Activated CD8-positive, alpha-beta memory T cell treated with anti-CD3 and anti-CD28 coated beads, Interleukin-2, amount 10 ng/mL, durations not matched to agents 7 days and 5 days (primary cell): ENCODE data around the gene TLCD2. TPM values are rescaled to one million over a fixed set of nuclear protein-coding genes. Genes with fewer than 3 reads are reported as not detected.
"Not testable (repeated sequence)": the region's sequence is repeated elsewhere in the genome, so short reads cannot be mapped to it uniquely, and the experiment has no call there.

Experiments used
- ATAC-seq: fragments of 150-1000 bp; cut with Tn5 transposase; one replicate; pipeline ENCODE4 v1.10.0; 2021; ENCODE audit warnings: moderate library complexity
- CTCF ChIA-PET: fragments of 350-600 bp; sonication (Branson Sonifier 250); formaldehyde crosslinking; loops from one replicate; lab custom pipeline; 2021; ENCODE audit warnings: antibody characterized with exemption; lab: Charles Lee
- DNase-seq: peaks from one replicate; pipeline ENCODE4 v3.0.0-alpha.2; 2020
- H3K27ac Mint-ChIP-seq: one replicate; pipeline ENCODE4 v1.8.0; 2021; ENCODE audit warnings: mild to moderate bottlenecking, mixed read lengths
- H3K27me3 Mint-ChIP-seq: one replicate; pipeline ENCODE4 v1.8.0; 2021; ENCODE audit warnings: mixed read lengths
- H3K36me3 Mint-ChIP-seq: one replicate; pipeline ENCODE4 v1.8.0; 2021; ENCODE audit warnings: mild to moderate bottlenecking, mixed read lengths
- H3K4me1 Mint-ChIP-seq: one replicate; pipeline ENCODE4 v1.8.0; 2021; ENCODE audit warnings: mixed read lengths
- H3K4me3 Mint-ChIP-seq: one replicate; pipeline ENCODE4 v1.8.0; 2021; ENCODE audit warnings: mild to moderate bottlenecking, moderate library complexity, mixed read lengths
- H3K9me3 Mint-ChIP-seq: one replicate; pipeline ENCODE4 v1.8.0; 2022; ENCODE audit warnings: low read depth, mixed read lengths
- total RNA-seq, 2 experiments: library from RNA; stranded (reverse); gene quantifications; one replicate each; pipeline ENCODE4 v1.2.3, GENCODE V29; 2021

The TLCD2 gene
- total RNA-seq, 2 experiments from 2014 or later, result 0.20 to 0.28 TPM

GRCh38 chr17:1730326-1731193 is 20.4 kb upstream of the TLCD2 start:
- peaks cover 17% of the 10 kb centered on the region for H3K4me1 Mint-ChIP-seq
- DNase-seq (no peak), ATAC-seq (no peak)
- no peaks in the 10 kb centered on the region for H3K27me3 Mint-ChIP-seq
- H3K9me3 Mint-ChIP-seq, result no peaks in the 10 kb centered on the region
- H3K4me3 Mint-ChIP-seq, result no peak overlapping the region
- H3K36me3 Mint-ChIP-seq, result peaks cover 6% of the 10 kb centered on the region
- no peak overlapping the region for H3K27ac Mint-ChIP-seq
- CTCF ChIA-PET, result no interaction called here

DNA sequence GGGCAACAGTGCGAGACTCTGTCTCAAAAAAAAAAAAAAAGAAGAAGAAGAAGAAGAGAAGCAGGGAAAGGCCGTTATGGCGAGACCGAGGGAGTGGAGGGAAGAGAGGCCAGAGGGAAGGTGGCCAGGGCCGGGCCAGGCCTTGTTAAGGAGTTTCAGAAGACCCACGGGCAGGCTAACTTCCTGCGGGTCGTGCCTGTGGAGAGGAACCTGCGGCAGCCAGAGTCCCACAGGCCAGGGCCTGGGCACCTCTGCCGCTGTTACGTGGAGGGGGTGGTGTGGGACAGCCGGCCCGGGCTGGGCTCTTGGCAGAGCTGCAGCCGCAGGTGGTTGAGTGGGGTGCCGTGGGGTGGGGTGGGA is 19.8 kb upstream of the TLCD2 start:
- peaks cover 6% of the 10 kb centered on the region for H3K36me3 Mint-ChIP-seq
- DNase-seq (no peak), ATAC-seq (no peak)
- CTCF ChIA-PET, result no interaction called here
- H3K4me3 Mint-ChIP-seq, result no peak overlapping the region
- H3K27ac Mint-ChIP-seq, result no peak overlapping the region
- H3K27me3 Mint-ChIP-seq, result no peaks in the 10 kb centered on the region
- peaks cover 21% of the 10 kb centered on the region for H3K4me1 Mint-ChIP-seq
- H3K9me3 Mint-ChIP-seq, result no peaks in the 10 kb centered on the region

DNA sequence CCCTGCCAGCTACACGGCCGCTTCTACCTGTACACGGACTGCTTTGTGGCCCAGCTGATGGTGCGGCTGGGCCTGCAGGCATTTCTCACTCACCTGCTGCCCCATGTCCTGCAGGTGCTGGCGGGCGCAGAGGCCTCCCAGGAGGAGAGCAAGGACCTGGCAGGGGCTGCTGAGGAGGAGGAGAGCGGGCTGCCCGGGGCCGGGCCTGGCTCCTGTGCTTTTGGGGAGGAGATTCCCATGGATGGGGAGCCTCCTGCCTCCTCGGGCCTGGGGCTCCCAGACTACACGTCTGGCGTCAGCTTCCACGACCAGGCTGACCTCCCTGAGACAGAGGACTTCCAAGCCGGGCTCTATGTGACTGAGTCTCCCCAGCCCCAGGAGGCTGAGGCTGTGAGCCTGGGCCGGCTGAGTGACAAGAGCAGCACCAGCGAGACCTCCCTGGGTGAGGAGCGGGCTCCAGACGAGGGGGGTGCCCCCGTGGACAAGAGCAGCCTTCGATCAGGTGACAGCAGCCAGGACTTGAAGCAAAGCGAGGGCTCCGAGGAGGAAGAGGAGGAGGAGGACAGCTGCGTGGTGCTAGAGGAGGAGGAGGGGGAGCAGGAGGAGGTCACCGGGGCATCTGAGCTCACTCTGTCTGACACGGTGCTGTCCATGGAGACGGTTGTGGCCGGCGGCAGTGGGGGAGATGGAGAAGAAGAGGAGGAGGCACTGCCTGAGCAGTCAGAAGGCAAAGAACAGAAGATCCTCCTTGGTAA is 17.9 kb upstream of the TLCD2 start:
- ATAC-seq (no peak), DNase-seq (no peak)
- no peaks in the 10 kb centered on the region for H3K27me3 Mint-ChIP-seq
- no peaks in the 10 kb centered on the region for H3K9me3 Mint-ChIP-seq
- H3K4me1 Mint-ChIP-seq, result peaks cover 26% of the 10 kb centered on the region
- no peak overlapping the region for H3K4me3 Mint-ChIP-seq
- H3K36me3 Mint-ChIP-seq, result peaks cover 3% of the 10 kb centered on the region
- CTCF ChIA-PET, result no interaction called here
- H3K27ac Mint-ChIP-seq, result no peak overlapping the region

DNA sequence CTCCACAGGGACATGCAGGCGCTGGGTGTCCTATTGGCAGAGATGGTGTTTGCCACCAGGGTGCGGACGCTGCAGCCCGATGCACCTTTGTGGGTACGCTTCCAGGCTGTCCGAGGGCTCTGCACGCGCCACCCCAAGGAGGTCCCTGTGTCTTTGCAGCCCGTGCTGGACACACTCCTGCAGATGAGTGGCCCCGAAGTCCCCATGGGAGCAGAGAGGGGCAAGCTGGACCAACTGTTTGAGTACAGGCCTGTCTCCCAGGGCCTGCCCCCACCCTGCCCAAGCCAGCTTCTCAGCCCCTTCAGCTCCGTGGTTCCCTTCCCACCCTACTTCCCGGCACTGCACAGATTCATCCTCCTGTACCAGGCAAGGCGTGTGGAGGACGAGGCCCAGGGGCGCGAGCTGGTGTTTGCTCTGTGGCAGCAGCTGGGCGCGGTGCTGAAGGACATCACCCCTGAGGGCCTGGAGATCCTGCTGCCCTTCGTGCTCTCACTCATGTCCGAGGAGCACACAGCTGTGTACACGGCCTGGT is 17.1 kb upstream of the TLCD2 start:
- Mint-ChIP-seq H3K4me3 (no peak overlapping the region), H3K36me3 (peaks cover 3% of the 10 kb centered on the region), H3K9me3 (no peaks in the 10 kb centered on the region), H3K27me3 (no peaks in the 10 kb centered on the region), H3K27ac (no peak overlapping the region), H3K4me1 (peaks cover 31% of the 10 kb centered on the region)
- ATAC-seq (no peak), DNase-seq (no peak)
- CTCF ChIA-PET, result no interaction called here

- H3K4me3 Mint-ChIP-seq, result no peak overlapping the region
- H3K9me3 Mint-ChIP-seq, result no peaks in the 10 kb centered on the region
- DNase-seq (no peak), ATAC-seq (no peak)
- peaks cover 3% of the 10 kb centered on the region for H3K36me3 Mint-ChIP-seq
- H3K27ac Mint-ChIP-seq, result no peak overlapping the region
- CTCF ChIA-PET, result no interaction called here
- H3K27me3 Mint-ChIP-seq, result no peaks in the 10 kb centered on the region
- H3K4me1 Mint-ChIP-seq, result peaks cover 31% of the 10 kb centered on the region
Observed at GRCh38 chr17:1726626-1727257, 16.6 kb upstream of the TLCD2 start.

DNA sequence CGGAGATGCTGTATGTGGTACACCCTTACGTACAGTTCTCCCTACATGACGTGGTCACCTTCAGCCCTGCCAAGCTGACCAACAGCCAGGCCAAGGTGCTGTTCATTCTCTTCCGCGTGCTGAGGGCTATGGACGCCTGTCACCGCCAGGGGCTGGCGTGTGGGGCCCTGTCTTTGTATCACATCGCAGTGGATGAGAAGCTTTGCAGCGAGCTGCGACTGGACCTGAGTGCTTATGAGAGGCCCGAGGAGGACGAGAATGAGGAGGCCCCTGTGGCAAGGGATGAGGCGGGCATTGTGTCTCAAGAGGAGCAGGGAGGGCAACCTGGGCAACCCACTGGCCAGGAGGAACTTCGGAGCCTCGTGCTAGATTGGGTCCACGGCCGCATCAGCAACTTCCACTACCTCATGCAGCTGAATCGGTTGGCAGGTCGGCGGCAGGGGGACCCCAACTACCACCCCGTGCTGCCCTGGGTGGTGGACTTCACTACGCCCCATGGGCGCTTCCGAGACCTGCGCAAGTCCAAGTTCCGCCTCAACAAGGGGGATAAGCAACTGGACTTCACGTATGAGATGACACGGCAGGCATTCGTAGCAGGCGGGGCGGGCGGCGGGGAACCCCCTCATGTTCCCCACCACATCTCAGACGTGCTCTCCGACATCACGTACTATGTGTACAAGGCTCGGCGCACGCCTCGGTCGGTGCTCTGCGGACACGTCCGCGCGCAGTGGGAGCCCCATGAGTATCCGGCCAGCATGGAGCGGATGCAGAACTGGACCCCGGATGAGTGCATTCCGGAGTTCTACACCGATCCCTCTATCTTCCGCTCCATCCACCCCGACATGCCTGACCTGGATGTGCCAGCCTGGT is 15.7 kb upstream of the TLCD2 start:
- peak overlapping the region; percentile 66 for H3K4me3 Mint-ChIP-seq
- CTCF ChIA-PET, result interaction anchor here (1.2 to 2.1 kb wide), 2 partner anchors 9 to 38 kb away, joined by 3 to 6 read pairs; no protein-coding TSS in a partner anchor
- DNase-seq (no peak), ATAC-seq (no peak)
- H3K4me1 Mint-ChIP-seq, result peaks cover 32% of the 10 kb centered on the region
- no peaks in the 10 kb centered on the region for H3K9me3 Mint-ChIP-seq
- H3K27ac Mint-ChIP-seq, result peak overlapping the region; percentile 56
- H3K27me3 Mint-ChIP-seq, result no peaks in the 10 kb centered on the region
- peaks cover 3% of the 10 kb centered on the region for H3K36me3 Mint-ChIP-seq

- peak overlapping the region; percentile 56 for H3K27ac Mint-ChIP-seq
- H3K36me3 Mint-ChIP-seq, result peaks cover 3% of the 10 kb centered on the region
- DNase-seq, result no peak
- no peaks in the 10 kb centered on the region for H3K27me3 Mint-ChIP-seq
- peak overlapping the region; percentile 66 for H3K4me3 Mint-ChIP-seq
- H3K9me3 Mint-ChIP-seq, result no peaks in the 10 kb centered on the region
- peaks cover 38% of the 10 kb centered on the region for H3K4me1 Mint-ChIP-seq
- peak; percentile 74 for ATAC-seq
- CTCF ChIA-PET, result interaction anchor here (1.2 to 2.1 kb wide), 2 partner anchors 8 to 39 kb away, joined by 3 to 6 read pairs; no protein-coding TSS in a partner anchor
Observed at GRCh38 chr17:1724869-1725641, 14.9 kb upstream of the TLCD2 start.

DNA sequence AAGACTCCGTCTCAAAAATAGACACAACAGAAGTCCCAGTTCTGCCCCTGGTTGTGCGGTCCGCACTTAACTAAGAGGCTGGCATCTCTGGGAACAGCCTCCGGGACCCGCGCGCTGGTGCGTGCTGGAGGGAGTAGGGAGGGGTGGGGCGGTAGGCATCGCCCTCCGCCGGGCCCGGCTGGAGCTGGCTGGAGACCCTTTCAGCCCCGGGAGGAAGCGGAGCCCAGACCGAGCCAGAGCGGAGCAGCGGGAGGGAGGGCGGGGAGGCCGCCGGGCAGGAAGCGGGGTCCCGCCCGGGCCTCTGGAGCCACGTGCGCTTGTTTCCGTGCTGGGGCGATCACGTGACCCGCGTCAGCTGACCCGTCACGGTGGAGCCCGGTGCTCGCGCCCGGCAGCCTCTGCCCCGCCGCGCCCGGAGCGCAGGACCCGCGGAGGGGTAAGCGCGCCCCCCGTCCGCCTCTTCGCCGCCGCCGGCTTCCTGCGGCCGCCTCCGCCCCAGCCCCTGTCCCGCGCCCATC is 14.2 kb upstream of the TLCD2 start, which contains the start of gene WDR81:
Gene WDR81, plus strand, starts transcription at position 354 of the 518 bp plus-strand sequence. CDS start 256 bp downstream, outside the sequence.
- Mint-ChIP-seq H3K36me3 (peaks cover 3% of the 10 kb centered on the region), H3K4me3 (peak within 1 kb of the TSS; percentile 66), H3K27ac (peak within 1 kb of the TSS; percentile 74), H3K27me3 (no peaks in the 10 kb centered on the region), H3K4me1 (peaks cover 38% of the 10 kb centered on the region), H3K9me3 (no peaks in the 10 kb centered on the region)
- CTCF ChIA-PET, result interaction anchor here (1.0 to 2.1 kb wide), 4 partner anchors 8 to 151 kb away, joined by 3 to 6 read pairs (median 4); no protein-coding TSS in a partner anchor
- peak; percentile 94 for DNase-seq
- ATAC-seq, result peak; percentile 84

DNA sequence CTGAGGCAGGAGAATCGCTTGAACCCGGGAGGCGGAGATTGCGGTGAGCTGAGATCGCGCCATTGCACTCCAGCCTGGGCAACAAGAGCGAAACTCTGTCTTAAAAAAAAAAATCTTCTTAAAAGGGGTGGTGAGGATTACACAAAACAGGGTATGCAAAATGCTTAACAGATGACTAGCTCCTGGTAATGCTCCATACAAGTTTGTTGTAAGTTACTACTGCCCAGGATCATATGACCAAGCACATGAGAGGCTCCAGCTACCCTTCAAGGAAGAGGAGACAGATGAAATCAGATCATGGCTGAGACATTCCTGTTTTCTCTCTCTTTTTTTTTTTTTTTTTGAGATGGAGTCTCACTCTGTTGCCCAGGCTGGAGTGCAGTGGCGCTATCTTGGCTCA is 11.8 kb upstream of the TLCD2 start:
- not testable (repeated sequence) for ATAC-seq, DNase-seq, H3K4me3 Mint-ChIP-seq, H3K27me3 Mint-ChIP-seq, H3K9me3 Mint-ChIP-seq, H3K36me3 Mint-ChIP-seq
- Mint-ChIP-seq H3K27ac (peak overlapping the region; percentile 85), H3K4me1 (peaks cover 41% of the 10 kb centered on the region)
- CTCF ChIA-PET, result interaction anchor here (0.9 to 4.4 kb wide), 18 partner anchors 13 to 670 kb away, joined by 3 to 37 read pairs (median 4); partner anchors contain the start of genes RILP and SERPINF1

DNA sequence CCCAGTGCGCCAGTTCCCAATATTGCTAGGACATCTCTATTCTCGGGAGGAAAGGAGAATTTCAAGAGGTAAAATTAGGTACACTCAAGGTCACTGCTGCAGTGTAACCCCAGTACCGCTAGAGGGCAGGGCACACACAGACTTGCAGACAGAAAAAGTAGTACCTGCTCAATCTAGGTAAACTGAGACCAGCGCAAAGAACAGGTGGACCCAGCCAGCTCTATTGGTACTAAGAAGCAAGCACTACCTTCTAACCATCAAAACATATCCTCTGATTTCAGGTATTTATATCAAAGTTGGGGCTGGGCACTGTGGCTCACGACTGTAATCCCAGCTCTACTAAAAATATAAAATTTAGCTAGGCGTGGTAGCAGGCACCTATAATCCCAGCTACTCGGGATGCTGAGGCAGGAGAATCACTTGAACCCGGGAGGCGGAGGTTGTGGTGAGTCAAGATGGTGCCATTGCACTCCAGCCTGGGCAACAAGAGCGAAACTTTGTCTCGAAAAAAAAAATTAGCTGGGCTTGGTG is 10.7 kb upstream of the TLCD2 start:
- ATAC-seq (no peak), DNase-seq (peak; percentile 81)
- CTCF ChIA-PET, result interaction anchor here (0.7 to 4.4 kb wide), 31 partner anchors 8 to 671 kb away, joined by 3 to 37 read pairs (median 4); partner anchors contain the start of genes RILP, RTN4RL1 and SERPINF1
- Mint-ChIP-seq H3K36me3 (no peaks in the 10 kb centered on the region), H3K4me3 (peak overlapping the region; percentile 15), H3K27ac (peak overlapping the region; percentile 65), H3K27me3 (no peaks in the 10 kb centered on the region), H3K4me1 (peaks cover 42% of the 10 kb centered on the region), H3K9me3 (no peaks in the 10 kb centered on the region)
